HG03066 (cell line): Measurements from ENCODE around the gene CD226.
"Not testable (repeated sequence)": the region's sequence is repeated elsewhere in the genome, so short reads cannot be mapped to it uniquely, and the experiment has no call there.

Source experiments
- ATAC-seq: cut with Tn5 transposase; IDR thresholded peaks from one replicate; pipeline ENCODE4 v1.9.1; 2021; ENCODE audit warnings: low read depth; ENCODE audit not compliant: unreplicated experiment

Gene CD226

GRCh38 chr18:69916412-69916811, 31.3 kb downstream of the CD226 start:
- no peak for ATAC-seq

DNA sequence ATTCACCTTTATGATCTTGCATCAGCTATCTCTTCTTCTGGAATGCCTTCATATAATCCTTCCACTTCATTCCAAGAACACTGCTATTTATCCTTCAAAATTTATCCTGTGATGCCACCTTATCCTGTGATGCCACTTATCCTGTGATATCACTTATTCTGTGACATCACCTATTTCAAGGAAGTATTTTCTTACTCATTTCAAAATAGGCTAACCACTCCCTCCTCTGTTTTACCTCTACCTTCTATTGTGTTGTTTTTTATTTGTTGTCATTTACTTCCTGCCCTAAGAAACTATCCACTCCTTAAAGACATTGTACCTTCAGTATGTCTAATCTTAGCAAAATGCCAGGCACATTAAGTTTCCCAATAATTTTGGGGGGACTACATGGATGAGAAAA, 38.8 kb downstream of the CD226 start:
- no peak for ATAC-seq

GRCh38 chr18:69906765-69907164, 40.9 kb downstream of the CD226 start:
- no peak for ATAC-seq

- ATAC-seq = no peak
Measured at GRCh38 chr18:69900941-69901340, 46.7 kb downstream of the CD226 start.

DNA sequence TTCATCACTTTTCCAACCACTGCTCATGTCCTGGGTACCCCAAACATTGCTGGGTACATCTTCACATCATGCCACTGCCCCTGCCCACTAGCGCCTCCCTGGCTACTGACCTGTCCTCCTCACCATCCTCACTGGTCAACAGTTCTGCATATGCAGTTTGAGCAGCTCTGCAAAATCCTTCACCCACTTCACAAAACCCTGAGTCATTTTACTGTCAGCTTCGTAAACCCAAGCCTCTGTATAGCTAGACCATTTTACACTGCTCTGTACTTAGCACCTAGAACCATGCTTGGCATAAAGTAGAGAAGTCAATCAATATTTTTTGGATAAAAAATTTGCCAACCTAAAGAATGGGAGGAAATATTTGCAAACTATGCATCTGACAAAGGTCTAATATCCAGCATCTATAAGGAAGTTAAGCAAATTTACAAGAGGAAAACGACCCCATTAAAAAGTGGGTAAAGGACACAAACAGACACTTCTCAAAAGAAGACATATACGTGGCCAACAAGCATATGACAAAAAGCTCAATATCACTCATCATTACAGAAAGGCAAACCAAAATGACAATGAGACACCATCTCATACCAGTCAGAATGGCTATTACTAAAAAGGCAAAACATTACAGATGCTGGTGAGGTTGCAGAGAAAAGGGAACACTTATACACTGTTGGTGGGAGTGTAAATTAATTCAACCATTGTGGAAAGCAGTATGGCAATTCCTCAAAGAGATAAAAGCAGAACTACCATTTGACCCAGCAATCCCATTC, 48.3 kb downstream of the CD226 start:
- not testable (repeated sequence) for ATAC-seq

DNA sequence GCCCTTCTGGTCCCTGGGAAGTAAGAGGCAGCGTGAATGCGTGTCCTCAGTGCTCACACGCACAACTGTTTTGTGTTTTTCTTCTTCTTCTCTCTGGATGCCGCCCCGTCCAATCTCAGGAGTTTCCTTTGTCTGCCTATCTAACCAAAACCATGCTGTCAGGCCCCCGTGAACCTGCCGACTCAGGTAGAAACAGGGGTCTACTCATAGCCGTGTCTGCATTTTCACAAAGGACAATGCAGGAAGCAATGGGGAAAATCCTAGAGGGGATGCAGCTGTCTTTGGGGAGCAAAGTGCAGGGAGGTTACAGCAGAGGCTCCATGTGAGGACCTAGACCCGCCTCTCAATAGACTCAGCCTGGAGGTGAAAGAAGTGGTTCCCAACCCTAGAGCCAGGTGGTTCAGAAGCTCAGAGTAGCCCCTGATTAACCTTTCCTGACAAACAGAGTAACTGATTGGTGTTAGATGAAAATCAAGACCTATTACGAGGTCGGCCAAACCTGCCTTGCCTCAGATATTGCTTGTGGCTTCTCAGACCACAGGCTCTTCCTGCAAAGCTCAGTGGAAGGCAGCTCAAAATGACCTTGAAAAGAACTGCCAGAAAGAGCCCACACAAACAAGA, 49.3 kb downstream of the CD226 start:
- ATAC-seq = peak; percentile 37

- peak; percentile 65 for ATAC-seq
Measured at GRCh38 chr18:69897397-69898108, 50.1 kb downstream of the CD226 start.

GRCh38 chr18:69895066-69896047, 52.3 kb downstream of the CD226 start:
- ATAC-seq = no peak

- ATAC-seq = no peak
Measured at GRCh38 chr18:69894467-69894866, 53.2 kb downstream of the CD226 start.

DNA sequence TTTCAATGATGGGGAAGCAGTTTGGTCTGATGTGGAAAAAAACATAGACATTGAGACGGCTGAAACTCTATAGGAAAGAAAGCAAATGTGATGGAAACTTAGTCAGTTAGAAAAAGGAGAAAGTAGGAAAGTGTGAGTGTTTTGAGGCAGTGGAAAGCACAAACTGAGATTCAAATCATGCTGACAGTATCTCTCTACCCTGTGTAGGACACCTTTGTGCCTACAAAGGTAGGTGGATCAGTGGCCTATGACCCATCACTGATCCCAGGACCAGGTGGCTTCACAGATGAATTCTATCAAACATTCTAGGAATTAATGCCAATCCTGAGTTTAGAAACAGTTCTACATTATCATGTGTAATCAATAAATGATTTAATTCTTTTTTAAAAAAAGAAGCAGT, 57.1 kb downstream of the CD226 start:
- ATAC-seq = no peak

DNA sequence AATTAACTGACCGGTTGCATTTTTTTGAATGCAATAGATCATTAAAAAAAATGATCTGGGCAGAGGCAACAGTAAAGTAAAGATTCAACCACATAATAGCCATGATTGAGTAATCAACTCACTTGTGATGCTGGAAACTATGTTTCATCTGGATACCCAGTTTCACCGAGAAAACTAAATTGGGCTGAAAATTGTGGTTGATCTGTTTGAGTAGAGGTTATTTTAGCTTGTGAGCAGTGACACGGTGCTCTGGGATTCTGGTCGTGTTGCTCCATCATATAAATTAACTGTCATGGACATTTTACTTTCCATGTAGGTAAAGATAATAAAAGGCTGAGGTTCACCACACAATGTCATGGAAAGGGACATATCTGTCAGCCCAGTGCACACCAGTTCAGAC, 58.7 kb downstream of the CD226 start:
- no peak for ATAC-seq

DNA sequence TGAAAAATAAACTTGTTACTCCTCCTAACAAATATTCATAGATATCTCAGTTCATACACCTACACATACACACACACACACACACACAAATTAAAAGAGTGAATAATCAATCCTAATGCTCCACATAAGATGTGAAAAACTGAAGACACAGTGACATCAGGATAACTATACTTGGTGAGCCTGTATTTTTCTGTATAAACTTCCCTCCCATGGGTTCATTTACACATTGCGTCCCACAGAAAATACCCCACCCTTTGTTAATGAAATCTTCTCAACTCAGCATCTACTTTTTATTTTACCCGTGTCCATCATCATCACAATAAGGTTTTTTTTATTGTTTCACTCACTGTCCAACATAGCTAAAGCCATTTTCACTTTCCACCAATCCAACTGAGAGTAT, 60.4 kb downstream of the CD226 start:
- ATAC-seq = no peak

GRCh38 chr18:69885841-69886531, 61.7 kb downstream of the CD226 start:
- ATAC-seq = peak; percentile 86

- ATAC-seq = no peak
Measured at GRCh38 chr18:69885355-69885754, 62.3 kb downstream of the CD226 start.

GRCh38 chr18:69883781-69884180, 63.9 kb downstream of the CD226 start:
- no peak for ATAC-seq

- ATAC-seq = peak; percentile 25
Measured at GRCh38 chr18:69882965-69883668, 64.6 kb downstream of the CD226 start.

GRCh38 chr18:69880083-69880482, 67.6 kb downstream of the CD226 start:
- ATAC-seq = no peak

GRCh38 chr18:69879051-69879450, 68.6 kb downstream of the CD226 start:
- ATAC-seq = not testable (repeated sequence)

DNA sequence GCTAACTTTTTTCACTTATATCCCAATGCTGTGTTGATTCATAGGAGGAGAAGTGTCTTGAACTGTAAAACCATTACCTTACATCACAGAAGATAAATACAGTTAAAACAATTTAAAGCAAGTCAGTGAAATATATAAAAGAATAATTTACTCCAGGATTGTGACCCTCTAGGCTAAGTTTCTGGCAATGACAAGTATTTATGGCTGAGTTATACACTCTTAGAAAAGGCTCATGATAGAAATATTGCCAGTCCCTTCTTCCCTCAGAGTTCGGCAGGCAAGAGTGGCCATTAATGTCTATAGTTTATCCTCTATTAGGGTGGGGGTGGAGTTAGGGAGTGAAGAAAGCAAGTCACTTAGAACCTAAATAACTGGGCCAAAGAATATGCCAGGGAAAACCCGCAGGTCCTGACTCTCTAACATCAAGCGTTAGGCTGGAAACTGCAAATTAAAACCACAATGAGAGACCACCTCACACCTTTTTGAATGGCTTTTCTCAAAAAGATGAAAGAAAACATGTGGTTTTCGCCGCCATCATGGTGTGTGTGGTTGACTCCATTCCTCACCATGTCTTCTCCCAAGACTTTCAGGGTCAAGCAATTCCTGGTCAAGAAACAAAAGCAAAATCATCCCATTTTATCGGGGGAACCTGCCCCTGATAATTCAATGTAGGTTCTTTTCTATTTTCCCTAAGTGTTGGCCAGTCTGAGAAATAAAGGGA, 69.3 kb downstream of the CD226 start:
- ATAC-seq = no peak
